GM12801 (cell line): ENCODE data around the gene CDC42SE2.

Source experiments
- TF ChIP-seq, protein P1 (sequence below): IDR thresholded peaks from one replicate; pipeline ENCODE4 v1.5.1; 2011; ENCODE audit warnings: control low read depth; ENCODE audit not compliant: insufficient read length; ENCODE audit errors: extremely low read depth

CDC42SE2 gene

DNA sequence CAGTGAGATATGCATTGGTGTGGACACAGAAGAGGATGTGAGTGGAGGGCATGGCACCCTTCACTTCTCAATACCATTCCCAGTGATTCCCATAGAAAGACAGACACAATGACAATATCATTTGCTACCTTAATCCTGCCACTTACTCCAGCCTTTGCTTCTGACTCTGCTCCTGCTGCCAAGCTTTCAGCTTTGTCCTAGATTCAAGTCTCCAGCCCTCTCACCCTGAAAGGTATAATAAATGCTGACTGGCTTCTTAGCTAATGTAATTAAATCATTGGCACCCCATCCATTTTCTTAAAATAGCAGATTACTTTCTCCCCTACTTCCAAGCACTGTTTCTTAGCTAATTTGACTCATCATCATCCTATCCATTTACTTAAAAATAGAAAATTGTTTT, 41.1 kb upstream of the CDC42SE2 start:
- TF ChIP-seq, protein P1, sequence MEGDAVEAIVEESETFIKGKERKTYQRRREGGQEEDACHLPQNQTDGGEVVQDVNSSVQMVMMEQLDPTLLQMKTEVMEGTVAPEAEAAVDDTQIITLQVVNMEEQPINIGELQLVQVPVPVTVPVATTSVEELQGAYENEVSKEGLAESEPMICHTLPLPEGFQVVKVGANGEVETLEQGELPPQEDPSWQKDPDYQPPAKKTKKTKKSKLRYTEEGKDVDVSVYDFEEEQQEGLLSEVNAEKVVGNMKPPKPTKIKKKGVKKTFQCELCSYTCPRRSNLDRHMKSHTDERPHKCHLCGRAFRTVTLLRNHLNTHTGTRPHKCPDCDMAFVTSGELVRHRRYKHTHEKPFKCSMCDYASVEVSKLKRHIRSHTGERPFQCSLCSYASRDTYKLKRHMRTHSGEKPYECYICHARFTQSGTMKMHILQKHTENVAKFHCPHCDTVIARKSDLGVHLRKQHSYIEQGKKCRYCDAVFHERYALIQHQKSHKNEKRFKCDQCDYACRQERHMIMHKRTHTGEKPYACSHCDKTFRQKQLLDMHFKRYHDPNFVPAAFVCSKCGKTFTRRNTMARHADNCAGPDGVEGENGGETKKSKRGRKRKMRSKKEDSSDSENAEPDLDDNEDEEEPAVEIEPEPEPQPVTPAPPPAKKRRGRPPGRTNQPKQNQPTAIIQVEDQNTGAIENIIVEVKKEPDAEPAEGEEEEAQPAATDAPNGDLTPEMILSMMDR: no peak

DNA sequence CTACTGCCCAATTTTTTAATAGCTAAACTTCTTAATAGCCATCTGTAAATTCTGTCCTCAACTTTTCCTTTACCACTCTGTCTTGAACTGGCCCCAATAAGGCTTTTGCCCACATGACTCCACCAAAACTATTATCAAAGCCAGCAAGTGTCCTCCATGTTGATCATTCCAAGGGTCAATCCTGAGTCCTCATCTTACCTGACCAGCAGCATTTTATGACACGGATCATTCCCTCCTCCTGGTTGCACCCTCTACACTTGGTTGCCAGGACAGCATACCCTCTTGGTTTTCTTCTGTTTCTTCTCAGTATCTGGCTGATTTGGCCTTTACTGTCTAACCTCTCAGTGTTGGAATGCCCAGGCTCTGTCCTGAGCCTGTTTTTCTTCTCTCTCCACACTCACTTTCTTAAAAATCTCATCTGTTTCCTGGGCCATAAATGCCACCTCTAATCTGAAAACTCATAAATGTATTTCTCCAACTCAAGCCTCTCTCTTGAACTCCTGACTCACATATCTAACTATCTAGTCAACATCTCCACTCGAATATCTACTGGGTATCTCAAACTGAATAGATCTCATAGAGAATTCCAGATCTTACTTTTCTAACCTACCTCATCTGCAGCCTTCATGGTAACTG, 40.0 kb upstream of the CDC42SE2 start:
- TF ChIP-seq, protein P1: no peak

DNA sequence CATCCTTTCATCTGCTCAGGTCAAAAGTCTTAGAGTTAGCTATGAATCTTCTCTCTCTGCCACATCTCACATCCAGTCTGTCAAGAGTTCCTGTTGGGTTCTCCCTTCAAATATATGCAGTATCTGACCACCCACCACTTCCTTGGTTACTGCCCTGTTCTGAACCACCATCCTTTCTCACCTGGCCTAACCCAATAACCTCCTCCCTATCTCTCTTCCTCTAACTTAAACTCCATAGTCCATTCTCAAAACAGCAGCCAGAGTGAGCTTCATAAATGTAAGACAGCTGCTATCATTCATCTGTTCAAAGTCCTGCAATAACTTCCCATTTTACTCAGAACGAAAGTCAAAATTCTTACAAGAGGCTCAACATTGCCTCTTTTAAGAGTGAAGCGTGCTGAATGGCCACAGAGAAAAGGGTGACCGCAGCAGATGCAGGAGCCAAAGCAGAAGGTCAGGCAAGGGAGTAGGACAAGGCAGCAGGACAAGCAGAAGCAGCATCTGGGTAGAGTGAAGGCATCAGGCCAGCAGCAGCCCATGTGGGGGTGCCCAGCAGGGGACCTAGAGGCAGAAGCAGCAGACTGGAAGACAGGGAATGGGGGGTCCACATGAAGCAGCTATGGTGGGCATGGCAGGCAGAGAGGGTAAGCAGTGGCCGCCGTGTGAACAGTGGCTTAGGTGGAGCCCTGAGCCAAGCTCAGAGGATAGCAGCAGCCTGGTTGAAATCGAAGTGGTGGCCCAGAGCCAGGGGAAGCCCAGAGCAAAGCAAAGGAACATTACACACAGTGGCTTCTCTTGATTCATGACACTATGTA, 39.3 kb upstream of the CDC42SE2 start:
- TF ChIP-seq, protein P1: no peak

DNA sequence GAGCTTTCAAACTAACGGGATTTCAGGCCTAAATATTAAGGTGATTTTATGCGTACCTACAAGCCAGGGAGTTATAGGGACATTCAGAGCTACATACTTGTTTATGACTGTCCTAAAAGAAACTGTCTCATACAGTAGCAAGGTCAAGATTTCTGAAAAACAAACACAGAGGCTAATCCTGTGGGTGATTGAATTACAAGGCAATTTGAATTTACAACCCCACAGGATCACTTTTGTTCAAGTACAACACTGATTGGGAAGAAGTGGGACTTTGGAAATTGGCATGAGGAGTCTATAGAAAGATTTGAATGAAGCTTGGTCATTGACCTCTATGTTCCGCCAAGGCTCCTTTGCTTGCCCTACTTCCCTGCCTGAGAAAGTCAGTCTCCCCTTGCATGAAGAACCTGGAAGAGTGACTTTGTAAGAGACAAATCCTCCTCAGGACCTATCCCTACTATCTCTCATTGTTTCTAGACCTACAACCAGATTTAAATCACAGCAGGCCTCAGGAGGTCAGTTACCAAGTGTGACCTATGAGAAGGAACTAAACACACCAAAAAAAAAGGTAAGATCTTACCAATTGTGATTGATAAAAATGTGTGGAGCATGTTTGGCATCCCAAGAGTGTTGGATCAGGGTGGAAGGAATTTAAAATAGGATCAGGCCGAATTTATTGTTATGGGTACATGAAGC, 38.4 kb upstream of the CDC42SE2 start:
- TF ChIP-seq, protein P1: no peak

DNA sequence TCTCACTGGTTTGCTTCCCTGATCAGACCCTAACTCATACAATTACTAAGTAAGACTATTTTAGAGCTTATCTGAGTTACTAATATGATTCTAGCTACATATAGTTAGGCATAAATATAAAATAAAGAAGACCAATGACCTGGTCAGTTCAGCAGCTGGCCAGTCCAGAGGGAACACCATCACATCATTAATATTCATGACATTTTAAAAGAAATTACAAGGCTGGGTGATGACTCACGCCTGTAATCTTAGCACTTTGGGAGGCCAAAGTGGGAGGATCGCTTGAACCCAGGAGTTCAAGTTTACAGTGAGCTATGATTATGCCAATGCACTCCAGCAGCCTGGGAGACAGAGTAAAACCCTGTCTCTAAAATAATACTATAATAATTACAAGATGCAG, 37.0 kb upstream of the CDC42SE2 start:
- TF ChIP-seq, protein P1: no peak

DNA sequence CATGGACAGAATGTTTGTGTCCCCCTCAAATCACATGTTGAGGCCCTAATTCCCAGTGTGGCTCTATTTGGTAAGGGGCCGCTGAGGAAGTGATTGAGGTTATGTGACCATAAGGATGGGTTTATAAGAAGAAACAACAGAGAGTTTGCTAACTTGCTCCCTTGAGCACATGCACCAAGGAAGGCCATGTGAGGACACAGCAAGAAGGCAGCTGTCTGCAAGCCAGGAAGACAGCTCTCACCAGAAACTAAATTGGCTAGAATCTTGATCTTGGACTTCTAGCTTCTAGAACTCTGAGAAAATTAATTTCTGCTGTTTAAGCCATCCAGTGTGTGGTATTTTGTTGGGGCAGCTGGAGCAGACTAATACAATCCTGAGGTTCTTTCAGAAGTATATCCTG, 35.2 kb upstream of the CDC42SE2 start:
- TF ChIP-seq, protein P1: no peak

DNA sequence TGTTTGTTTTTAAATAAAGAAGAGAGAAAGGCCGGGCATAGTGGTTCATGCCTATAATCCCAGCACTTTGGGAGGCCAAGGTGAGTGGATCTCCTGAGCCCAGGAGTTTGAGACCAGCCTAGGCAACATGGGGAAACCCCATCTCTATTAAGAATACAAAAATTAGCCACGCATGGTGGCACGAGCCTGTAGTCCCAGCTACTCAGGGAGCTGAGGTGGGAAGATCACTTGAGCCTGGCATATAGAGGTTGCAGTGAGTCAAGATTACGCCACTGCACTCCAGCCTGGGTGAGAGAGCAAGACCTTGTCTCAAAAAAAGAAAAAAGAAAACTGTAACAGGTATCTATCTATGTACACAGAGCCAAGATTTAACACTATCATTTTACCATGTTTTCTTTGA, 34.2 kb upstream of the CDC42SE2 start:
- TF ChIP-seq, protein P1: no peak
